OCI-LY1 (cell line): ENCODE results near the gene TRIM68.

Experiments
- CTCF ChIP-seq: fragments of 200-600 bp; sonication (generic), shearing (Covaris generic); IDR thresholded peaks from 2 replicates; pipeline ENCODE4 v1.5.1; 2017; ENCODE audit warnings: mild to moderate bottlenecking, antibody characterized with exemption, low read length, moderate library complexity, mixed read lengths
- EZH2 ChIP-seq: fragments of 200-600 bp; sonication (generic), shearing (Covaris generic); IDR thresholded peaks from 2 replicates; pipeline ENCODE4 v1.8.0; 2017; ENCODE audit warnings: borderline replicate concordance, mixed run types, mild to moderate bottlenecking, antibody characterized with exemption, low read length, moderate library complexity, mixed read lengths

GRCh38 chr11:4619514-4619913 lies 11.5 kb upstream of the TRIM68 start:
- TF ChIP-seq CTCF: no peak
- TF ChIP-seq EZH2: no peak
